H1 (cell line): ENCODE results near the gene SYNE4. TPM values are rescaled to one million over a fixed set of nuclear protein-coding genes. Genes with fewer than 3 reads are reported as not detected.
A peak's percentile ranks its signal among the peaks of the same experiment; 100 is the strongest.

ENCODE experiments used
- BACH1 ChIP-seq: IDR thresholded peaks from 2 replicates; pipeline ENCODE4 v1.6.1; 2012; ENCODE audit warnings: low read length, improper control_type of control experiment
- CHD1 ChIP-seq: IDR thresholded peaks from 2 replicates; pipeline ENCODE4 v1.6.1; 2012; ENCODE audit warnings: low read depth, low read length, improper control_type of control experiment
- CHD2 ChIP-seq: IDR thresholded peaks from 2 replicates; pipeline ENCODE4 v1.6.1; 2012; ENCODE audit warnings: low read length, improper control_type of control experiment
- CTCF ChIP-seq, 3 experiments: IDR thresholded peaks; 1 replicate in 2 of 3; 2 replicates in 1 of 3; pipeline versions ENCODE4 v1.5.1 to v1.6.1; 2011; ENCODE audit warnings: low read length in 3 of 3, mild to moderate bottlenecking in 3 of 3, inconsistent platforms in 2 of 3, low read depth in 1 of 3, moderate library complexity in 1 of 3; ENCODE audit not compliant: insufficient read depth in 1 of 3; ENCODE audit errors: control extremely low read depth in 1 of 3
- EGR1 ChIP-seq: IDR thresholded peaks from 2 replicates; pipeline ENCODE4 v1.6.1; 2011; ENCODE audit warnings: low read depth, low read length, borderline replicate concordance
- HDAC2 ChIP-seq, 2 experiments: fragments of 300-600 bp in 1 of 2; sonication (generic) in 1 of 2; IDR thresholded peaks; 2 replicates each; pipeline ENCODE4 v1.6.1; 2011 to 2012; ENCODE audit warnings: low read depth in 2 of 2, low read length in 2 of 2, mild to moderate bottlenecking in 2 of 2, moderate library complexity in 2 of 2, borderline replicate concordance in 1 of 2, inconsistent platforms in 1 of 2
- HDAC6 ChIP-seq: IDR thresholded peaks from one replicate; pipeline ENCODE4 v1.7.1; 2012; ENCODE audit warnings: low read depth, mild to moderate bottlenecking, inconsistent platforms, low read length, moderate library complexity
- KDM4A ChIP-seq: IDR thresholded peaks from one replicate; pipeline ENCODE4 v1.7.1; 2012; ENCODE audit warnings: low read depth, mild to moderate bottlenecking, moderate library complexity, low read length, inconsistent platforms; ENCODE audit not compliant: severe bottlenecking
- NANOG ChIP-seq: IDR thresholded peaks from 2 replicates; pipeline ENCODE4 v1.6.1; 2011; ENCODE audit warnings: low read length, low read depth, mild to moderate bottlenecking, inconsistent platforms; ENCODE audit not compliant: insufficient read depth, poor library complexity, severe bottlenecking
- SIN3A ChIP-seq, 2 experiments: IDR thresholded peaks in 1 of 2; conservative IDR thresholded peaks in 1 of 2; 2 replicates each; pipeline ENCODE4 v1.6.1; 2011 to 2012; ENCODE audit warnings: low read length in 2 of 2, improper control_type of control experiment in 1 of 2, low read depth in 1 of 2, mild to moderate bottlenecking in 1 of 2
- SIX5 ChIP-seq: IDR thresholded peaks from 2 replicates; pipeline ENCODE4 v1.6.1; 2011; ENCODE audit warnings: mild to moderate bottlenecking, low read depth, low read length
- SP1 ChIP-seq: IDR thresholded peaks from 2 replicates; pipeline ENCODE4 v1.6.1; 2011; ENCODE audit warnings: low read depth, low read length
- SRF ChIP-seq: IDR thresholded peaks from 2 replicates; pipeline ENCODE4 v1.6.1; 2011; ENCODE audit warnings: mild to moderate bottlenecking, low read depth, low read length, moderate library complexity
- TBP ChIP-seq: IDR thresholded peaks from 2 replicates; pipeline ENCODE4 v1.6.1; 2011; ENCODE audit warnings: low read depth, low read length, improper control_type of control experiment
- USF2 ChIP-seq: IDR thresholded peaks from 2 replicates; pipeline ENCODE4 v1.6.1; 2011; ENCODE audit warnings: low read length, improper control_type of control experiment
- polyA plus RNA-seq, 7 experiments: library from polyadenylated mRNA; depleted of rRNA in 3 of 7; stranded (reverse) in 5 of 7; unstranded in 2 of 7; fragments of >200 nt in 5 of 7; fragments of 200-250 nt in 2 of 7; gene quantifications; 1 replicate in 5 of 7; 2 replicates in 1 of 7; 4 replicates in 1 of 7; pipeline versions ENCODE4 v1.2.1 to v1.2.3, GENCODE V29; 2011 to 2013; ENCODE audit warnings: missing spikeins in 2 of 7, mixed read lengths in 2 of 7
- total RNA-seq: library from RNA; stranded (reverse); fragmentation: NEBNext Ultra II Directional; extraction: Animal tissue kit (Norgen Biotek cat#: 25700); gene quantifications from 2 replicates; pipeline ENCODE4 v1.2.1, GENCODE V29; 2021

The SYNE4 gene
- total and polyA plus RNA-seq, 2 of the 8 experiments (the other 6 are each of a cell fraction or from before 2014, with no cell fraction given) = 20.8 to 22.6 TPM

GRCh38 chr19:36051236-36051635 is 42.6 kb upstream of the SYNE4 start (continued):
- TF ChIP-seq CHD1 (no peak), HDAC2 (IDR thresholded peaks at IDR 0.05; ENCODE audit: borderline replicate concordance in 1 of 2, low read depth in 2 of 2, low read length in 2 of 2) (no peak), TBP (no peak), KDM4A (no peak), CHD2 (no peak), SRF (no peak), SIX5 (no peak), SIN3A (conservative IDR thresholded peaks at IDR 0.05 in 1 of 2, IDR thresholded peaks at IDR 0.05 in 1 of 2; ENCODE audit: low read depth in 1 of 2, low read length in 2 of 2) (no peak; a peak in 1 of 4 replicates), BACH1 (peak; percentile 65), HDAC6 (no peak), SP1 (no peak), EGR1 (no peak), USF2 (no peak), CTCF (IDR thresholded peaks at IDR 0.05; ENCODE audit: control extremely low read depth in 1 of 3, insufficient read depth in 1 of 3, low read depth in 1 of 3, low read length in 3 of 3) (peak; percentile 90 to 99 (median 91)), NANOG (no peak)
- TF ChIP-seq, all 59 proteins: peak for 5
